Progenitor cell of endocrine pancreas (in vitro differentiated cells): ENCODE data around the gene SNX9. TPM values are rescaled to one million over a fixed set of nuclear protein-coding genes. Genes with fewer than 3 reads are reported as not detected.

ENCODE experiments used
- DNase-seq: peaks from one replicate; pipeline ENCODE4 v3.0.0; 2021; ENCODE audit warnings: low spot score; ENCODE audit not compliant: unreplicated experiment
- H3K27ac Mint-ChIP-seq: 2 replicates; pipeline ENCODE4 v1.8.0; 2021; ENCODE audit warnings: mild to moderate bottlenecking, moderate library complexity, mixed read lengths
- H3K27me3 Mint-ChIP-seq: 2 replicates; pipeline ENCODE4 v1.8.0; 2021; ENCODE audit warnings: mixed read lengths
- H3K36me3 Mint-ChIP-seq: 2 replicates; pipeline ENCODE4 v1.8.0; 2022; ENCODE audit warnings: mixed read lengths; ENCODE audit not compliant: insufficient read depth
- H3K4me1 Mint-ChIP-seq: 2 replicates; pipeline ENCODE4 v1.8.0; 2021; ENCODE audit warnings: low read depth, mixed read lengths
- H3K4me3 Mint-ChIP-seq: 2 replicates; pipeline ENCODE4 v1.8.0; 2021; ENCODE audit warnings: low read depth, mild to moderate bottlenecking, moderate library complexity, mixed read lengths
- H3K9me3 Mint-ChIP-seq: 2 replicates; pipeline ENCODE4 v1.8.0; 2021; ENCODE audit warnings: low read depth, mixed read lengths
- CTCF ChIP-seq: fragments of 200-600 bp; sonication (generic); IDR thresholded peaks from one replicate; pipeline ENCODE4 v1.5.0; 2021; ENCODE audit warnings: antibody characterized with exemption, mild to moderate bottlenecking; ENCODE audit not compliant: unreplicated experiment
- total RNA-seq: library from RNA; stranded (reverse); gene quantifications from 2 replicates; pipeline ENCODE4 v1.2.1, GENCODE V29; 2021

Gene SNX9
- total RNA-seq, 1 donor from 2014 or later: 29.3 TPM

GRCh38 chr6:157834549-157834948, 11.5 kb downstream of the SNX9 start:
- no peak for DNase-seq
- no peak for TF ChIP-seq CTCF
- Mint-ChIP-seq H3K9me3 (peaks cover 3% of the 10 kb centered on the region), H3K27ac (peak overlapping the region; percentile 41), H3K4me1 (peaks cover 41% of the 10 kb centered on the region), H3K36me3 (peaks cover 3% of the 10 kb centered on the region), H3K27me3 (no peaks in the 10 kb centered on the region), H3K4me3 (no peak overlapping the region)

GRCh38 chr6:157838718-157839430, 15.8 kb downstream of the SNX9 start:
- no peak overlapping the region for H3K4me3 Mint-ChIP-seq
- H3K9me3 Mint-ChIP-seq: peaks cover 3% of the 10 kb centered on the region
- peaks cover 3% of the 10 kb centered on the region for H3K36me3 Mint-ChIP-seq
- no peak for TF ChIP-seq CTCF
- peaks cover 33% of the 10 kb centered on the region for H3K4me1 Mint-ChIP-seq
- no peak overlapping the region for H3K27ac Mint-ChIP-seq
- no peak for DNase-seq
- H3K27me3 Mint-ChIP-seq: no peaks in the 10 kb centered on the region

- Mint-ChIP-seq H3K27ac (peak overlapping the region; percentile 29), H3K36me3 (peaks cover 3% of the 10 kb centered on the region), H3K4me3 (no peak overlapping the region), H3K27me3 (no peaks in the 10 kb centered on the region), H3K9me3 (peaks cover 3% of the 10 kb centered on the region), H3K4me1 (peaks cover 33% of the 10 kb centered on the region)
- DNase-seq: no peak
- TF ChIP-seq CTCF: no peak
Measured at GRCh38 chr6:157839606-157840005, 16.6 kb downstream of the SNX9 start.

GRCh38 chr6:157840261-157840660, 17.2 kb downstream of the SNX9 start:
- Mint-ChIP-seq H3K4me3 (no peak overlapping the region), H3K27me3 (no peaks in the 10 kb centered on the region), H3K4me1 (peaks cover 33% of the 10 kb centered on the region), H3K9me3 (peaks cover 3% of the 10 kb centered on the region), H3K27ac (no peak overlapping the region), H3K36me3 (peaks cover 3% of the 10 kb centered on the region)
- no peak for TF ChIP-seq CTCF
- no peak for DNase-seq

- DNase-seq: no peak
- H3K36me3 Mint-ChIP-seq: peaks cover 1% of the 10 kb centered on the region
- H3K27me3 Mint-ChIP-seq: no peaks in the 10 kb centered on the region
- H3K27ac Mint-ChIP-seq: peak overlapping the region; percentile 46
- peaks cover 35% of the 10 kb centered on the region for H3K4me1 Mint-ChIP-seq
- no peak overlapping the region for H3K4me3 Mint-ChIP-seq
- H3K9me3 Mint-ChIP-seq: peaks cover 3% of the 10 kb centered on the region
- TF ChIP-seq CTCF: no peak
Measured at GRCh38 chr6:157840776-157841175, 17.7 kb downstream of the SNX9 start.
